A549 treated with AZD9567 at 1 μM for 4 hours (cell line): ENCODE results near the gene DCTN5. TPM values are rescaled to one million over a fixed set of nuclear protein-coding genes. Genes with fewer than 3 reads are reported as not detected.

ENCODE experiments used
- total RNA-seq: library from RNA; stranded (reverse); fragments of 200-300 nt; extraction: Qiagen RNA extraction; gene quantifications from 5 replicates; pipeline ENCODE4 v1.2.3, GENCODE V29; 2022; ENCODE audit not compliant: insufficient read depth

DCTN5 gene
- 54.5 to 72.2 TPM (median 71.8 TPM) in 5 replicates for total RNA-seq

DNA sequence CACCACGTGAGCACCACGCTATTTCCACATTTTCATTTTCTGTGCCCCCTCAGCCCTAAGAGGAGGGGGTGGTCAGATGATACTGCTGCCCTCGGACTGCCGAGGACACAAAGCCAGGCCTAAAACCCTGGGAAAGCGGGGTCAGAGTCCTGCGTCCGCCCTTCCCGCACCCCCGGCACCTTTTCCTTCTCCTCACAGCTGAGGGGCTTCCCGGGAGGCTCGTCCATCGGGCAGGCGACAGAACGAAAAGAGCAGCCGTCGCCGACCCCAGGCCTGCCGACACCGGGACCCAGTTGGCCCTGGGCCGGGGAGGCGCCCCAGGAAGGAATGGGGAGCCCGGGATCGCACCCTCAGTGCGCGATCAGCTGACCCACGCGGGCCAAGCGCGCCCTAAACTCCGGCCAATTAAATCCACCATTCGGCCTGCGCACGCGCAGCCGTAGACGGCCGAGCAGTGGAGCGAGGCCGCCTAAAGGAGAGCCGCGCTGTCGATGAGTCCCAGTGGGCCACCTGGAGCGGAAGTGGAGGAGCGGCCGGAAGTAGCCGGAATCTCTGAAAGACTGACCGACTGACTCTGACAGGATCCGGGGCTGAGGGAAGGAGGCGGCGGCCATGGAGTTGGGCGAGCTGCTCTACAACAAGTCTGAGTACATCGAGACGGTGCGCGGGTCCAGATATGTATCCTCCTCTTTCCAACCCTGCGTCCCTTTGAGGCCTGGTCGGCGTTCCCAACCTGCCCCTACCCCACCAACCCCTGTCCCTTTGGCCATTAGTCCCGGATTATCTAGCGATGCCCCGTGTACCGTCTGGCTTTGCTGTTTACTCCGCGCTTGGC is at the start of gene DCTN5, which contains the start of gene PALB2:
Gene DCTN5 (plus strand): TSS at position 536 of the 835 bp plus-strand sequence. CDS start 77 bp downstream, at position 613.
Gene PALB2 (minus strand): TSS at position 380 of the 835 bp plus-strand sequence. CDS start 153 bp downstream, at position 227.

GRCh38 chr16:23595951-23596720 is 45.1 kb upstream of the DCTN5 start, which contains the start of gene NDUFAB1:
Gene NDUFAB1, minus strand, starts transcription at chr16:23596316. Its CDS starts 26 bp downstream, at chr16:23596290.

GRCh38 chr16:23678430-23679273 is 37.4 kb downstream of the DCTN5 start, which contains the start of gene PLK1:
Gene PLK1, plus strand, starts transcription at chr16:23678889. Its CDS starts 44 bp downstream, at chr16:23678933.

DNA sequence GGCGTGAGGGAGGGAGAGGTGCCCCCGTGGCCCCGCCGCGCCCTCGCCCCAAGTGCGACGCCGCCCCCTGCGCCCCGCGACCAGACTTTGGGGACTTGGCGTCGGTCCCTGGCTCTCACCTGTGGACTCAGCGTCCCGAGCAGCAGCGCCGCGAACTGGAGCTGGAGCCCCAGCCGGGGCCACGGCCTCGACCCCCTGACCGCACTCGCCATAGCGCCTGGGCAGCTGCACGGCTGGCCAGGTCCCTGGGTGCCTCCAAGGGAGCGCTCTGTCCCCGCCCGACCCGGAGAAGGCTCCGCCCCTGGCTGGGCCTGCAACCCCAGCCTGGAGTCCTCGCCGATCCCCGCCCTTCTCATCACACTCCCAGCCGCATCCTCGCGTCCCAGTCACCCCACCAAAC is 71.7 kb downstream of the DCTN5 start, which contains the start of gene ERN2:
Gene ERN2 (minus strand): TSS at position 247 of the 400 bp plus-strand sequence. CDS start 35 bp downstream, at position 212.

Other genes starting within 250 kb of the DCTN5 start
- 10.2 to 16.0 TPM (median 15.5 TPM) in 5 replicates for gene COG7, start 188.3 kb upstream of the DCTN5 start, total RNA-seq
- gene GGA2, start 131.0 kb upstream of the DCTN5 start, total RNA-seq = 28.5 to 33.8 TPM (median 30.3 TPM) in 5 replicates
- gene EARS2, start 84.1 kb upstream of the DCTN5 start, total RNA-seq = 15.3 to 30.0 TPM (median 28.6 TPM) in 5 replicates
- 43.8 to 54.0 TPM (median 47.9 TPM) in 5 replicates for gene UBFD1, start 83.7 kb upstream of the DCTN5 start, total RNA-seq
- gene NDUFAB1, start 45.1 kb upstream of the DCTN5 start, total RNA-seq = 157 to 196 TPM (median 190 TPM) in 5 replicates
- gene PALB2, start 156 bp upstream of the DCTN5 start, total RNA-seq = 10.7 to 13.4 TPM (median 11.5 TPM) in 5 replicates
- gene PLK1, start 37.4 kb downstream of the DCTN5 start, total RNA-seq = 143 to 160 TPM (median 152 TPM) in 5 replicates
- not detected in 5 replicates for gene ERN2, start 71.8 kb downstream of the DCTN5 start, total RNA-seq
- gene CHP2, start 113.6 kb downstream of the DCTN5 start, total RNA-seq = 0.05 TPM in 1 of 5 replicates, not detected in the others
- 0.08 to 0.25 TPM (median 0.21 TPM) in 4 of 5 replicates, not detected in the other for gene PRKCB, start 194.5 kb downstream of the DCTN5 start, total RNA-seq